B cell (primary cell): ENCODE measurements around the gene PTPRS. TPM values are rescaled to one million over a fixed set of nuclear protein-coding genes. Genes with fewer than 3 reads are reported as not detected.

Source experiments
- ATAC-seq: fragments of 200-7000 bp; cut with Tn5 transposase; one replicate; pipeline ENCODE4 v1.10.0; 2021; ENCODE audit warnings: low read depth, mild to moderate bottlenecking, moderate number of reproducible peaks, moderate library complexity
- CTCF ChIA-PET: fragments of 350-600 bp; sonication (Branson Sonifier 250); formaldehyde crosslinking; loops from one replicate; lab custom pipeline; 2021; ENCODE audit warnings: antibody characterized with exemption, inconsistent platforms; lab: Charles Lee
- POLR2A ChIA-PET: fragments of 350-600 bp; sonication (Branson Sonifier 250); formaldehyde crosslinking; loops from one replicate; lab custom pipeline; 2021; ENCODE audit warnings: antibody characterized with exemption; lab: Charles Lee
- DNase-seq: peaks from one replicate; pipeline ENCODE4 v3.0.0; 2013
- H2AFZ ChIP-seq: 2 replicates; pipeline ENCODE4 v1.6.1; 2012; ENCODE audit warnings: mild to moderate bottlenecking, low read depth, low read length; ENCODE audit not compliant: insufficient read depth, poor library complexity, severe bottlenecking
- H3K27ac ChIP-seq, 2 donors: 1 replicate in 1 of 2; 2 replicates in 1 of 2; pipeline ENCODE4 v1.5.1; 2012 to 2013; ENCODE audit warnings: low read length in 2 of 2, mild to moderate bottlenecking in 2 of 2, moderate library complexity in 1 of 2
- H3K27me3 ChIP-seq, 4 experiments: fragments of 200-600 bp in 1 of 4; sonication (generic) in 1 of 4; replicated peaks in 1 of 4; 1 replicate in 2 of 4; 2 replicates in 2 of 4; pipeline versions ENCODE4 v1.6.1 to v1.7.0; 2013 to 2016; ENCODE audit warnings: low read length in 3 of 4, mild to moderate bottlenecking in 2 of 4, mixed read lengths in 1 of 4, moderate library complexity in 1 of 4; ENCODE audit not compliant: insufficient read depth in 4 of 4, control insufficient read depth in 3 of 4; ENCODE audit errors: control extremely low read depth in 1 of 4
- H3K36me3 ChIP-seq, 2 experiments: replicated peaks in 1 of 2; 1 replicate in 1 of 2; 2 replicates in 1 of 2; pipeline versions ENCODE4 v1.6.1 to v1.7.1; 2013; ENCODE audit warnings: low read length in 1 of 2; ENCODE audit not compliant: insufficient read depth in 2 of 2, control insufficient read depth in 1 of 2; ENCODE audit errors: control extremely low read depth in 1 of 2, extremely low read depth in 1 of 2
- H3K4me1 ChIP-seq, 2 donors: fragments of 200-600 bp in 1 of 2; sonication (generic) in 1 of 2; 1 replicate in 1 of 2; 2 replicates in 1 of 2; pipeline versions ENCODE4 v1.5.1 to v1.6.1; 2013 to 2017; ENCODE audit warnings: low read length in 2 of 2; ENCODE audit not compliant: control insufficient read depth in 2 of 2, insufficient read depth in 2 of 2
- H3K4me2 ChIP-seq: replicated peaks from 2 replicates; pipeline ENCODE3; 2012; ENCODE audit warnings: mild to moderate bottlenecking, low read depth, low read length; ENCODE audit not compliant: poor library complexity, severe bottlenecking
- H3K4me3 ChIP-seq, 5 experiments: fragments of 200-600 bp in 1 of 5; sonication (generic) in 1 of 5; 1 replicate in 3 of 5; 2 replicates in 2 of 5; pipeline versions ENCODE4 v1.5.1 to v1.7.0; 2011 to 2016; ENCODE audit warnings: low read length in 4 of 5, mild to moderate bottlenecking in 4 of 5, low read depth in 2 of 5, control low read depth in 1 of 5, moderate library complexity in 1 of 5; ENCODE audit not compliant: insufficient read depth in 1 of 5; ENCODE audit errors: control extremely low read depth in 1 of 5, extremely low read depth in 1 of 5
- H3K79me2 ChIP-seq: fragments of 200-600 bp; sonication (generic); one replicate; pipeline ENCODE4 v1.6.0; 2016; ENCODE audit warnings: low read length; ENCODE audit not compliant: control insufficient read depth, insufficient read depth
- H3K9ac ChIP-seq: fragments of 200-600 bp; sonication (generic); 2 replicates; pipeline ENCODE4 v1.6.1; 2017; ENCODE audit warnings: mild to moderate bottlenecking, low read length, moderate library complexity
- H3K9me3 ChIP-seq, 3 donors: one replicate each; pipeline versions ENCODE4 v1.6.1 to v1.7.1; 2013; ENCODE audit warnings: low read length in 2 of 3; ENCODE audit not compliant: control insufficient read depth in 2 of 3, insufficient read depth in 1 of 3; ENCODE audit errors: control extremely low read depth in 1 of 3
- H4K20me1 ChIP-seq: 2 replicates; pipeline ENCODE4 v1.6.0; 2012; ENCODE audit warnings: mild to moderate bottlenecking, low read length; ENCODE audit not compliant: insufficient read depth, control insufficient read depth, poor library complexity, severe bottlenecking
- H3K27ac Mint-ChIP-seq: one replicate; pipeline ENCODE4 v1.8.0; 2021; ENCODE audit warnings: mixed read lengths
- H3K27me3 Mint-ChIP-seq: one replicate; pipeline ENCODE4 v1.8.0; 2021; ENCODE audit warnings: mixed read lengths
- H3K4me1 Mint-ChIP-seq: one replicate; pipeline ENCODE4 v1.8.0; 2021; ENCODE audit warnings: mixed read lengths
- H3K4me3 Mint-ChIP-seq: one replicate; pipeline ENCODE4 v1.8.0; 2021; ENCODE audit warnings: mixed read lengths
- H3K9me3 Mint-ChIP-seq: one replicate; pipeline ENCODE4 v1.8.0; 2022; ENCODE audit warnings: mixed read lengths; ENCODE audit not compliant: insufficient read depth
- CTCF ChIP-seq: fragments of 200-600 bp; IDR thresholded peaks from one replicate; pipeline ENCODE4 v1.8.0; 2022; ENCODE audit warnings: antibody characterized with exemption, mild to moderate bottlenecking
- EZH2 ChIP-seq: IDR thresholded peaks from 2 replicates; pipeline ENCODE4 v1.6.1; 2012; ENCODE audit warnings: borderline replicate concordance, low read depth, mild to moderate bottlenecking, moderate library complexity, low read length; ENCODE audit not compliant: insufficient read depth, poor library complexity, severe bottlenecking
- WGBS: methylation state at CpG from one replicate; pipeline ENCODE4 v1.1.5; 2013; ENCODE audit warnings: missing lambda C conversion rate; ENCODE audit not compliant: insufficient coverage; 5-methylcytosine and 5-hydroxymethylcytosine counted together
- intact Hi-C: fragments of 100-400 bp; cut with micrococcal nuclease; formaldehyde crosslinking; loops from one replicate; pipeline ENCODE4 v1.10.0; 2022
- polyA plus RNA-seq: library from polyadenylated mRNA; depleted of rRNA; stranded (reverse); fragments of >200 nt; gene quantifications from 2 replicates; pipeline ENCODE4 v1.2.3, GENCODE V29; 2012
- total RNA-seq, 2 donors: library from RNA; stranded (reverse); fragments of 120-200 nt in 1 of 2; gene quantifications; 1 replicate in 1 of 2; 2 replicates in 1 of 2; pipeline versions ENCODE4 v1.2.3 to v1.2.4, GENCODE V29; 2013 to 2022

PTPRS gene
- total and polyA plus RNA-seq, 2 donors (not counting 1 experiment from before 2014, with no cell fraction given) = 6.5 to 10.0 TPM

GRCh38 chr19:5339198-5339949 lies 1.2 kb downstream of the PTPRS start:
- H3K9ac ChIP-seq = peak overlapping the region; percentile 45
- no peak overlapping the region for H3K27ac ChIP-seq
- peak overlapping the region; percentile 82 for H3K4me3 Mint-ChIP-seq
- H3K27ac Mint-ChIP-seq = no peak overlapping the region
- peak overlapping the region; percentile 10 for H2AFZ ChIP-seq
- no peaks in the 10 kb centered on the region for H3K36me3 ChIP-seq
- H3K79me2 ChIP-seq = no peaks in the 10 kb centered on the region
- H3K27me3 ChIP-seq = peaks cover 0 to 67% (median 37%) of the 10 kb centered on the region in 4 experiments
- intact Hi-C loops = no loop called here
- DNase-seq (peak; percentile 48), ATAC-seq (peak; percentile 9)
- POLR2A ChIA-PET = no interaction called here
- H3K27me3 Mint-ChIP-seq = peaks cover 59% of the 10 kb centered on the region
- H3K4me2 ChIP-seq = peak overlapping the region; percentile 88
- H3K4me1 Mint-ChIP-seq = peaks cover 33% of the 10 kb centered on the region
- CTCF ChIA-PET = no interaction called here
- peak overlapping the region in 3 of 5 experiments; percentile 29 to 61 (median 44) for H3K4me3 ChIP-seq
- H3K9me3 ChIP-seq = peaks cover 0 to 40% (median 0%) of the 10 kb centered on the region in 3 donors
- H3K9me3 Mint-ChIP-seq = no peaks in the 10 kb centered on the region
- TF ChIP-seq EZH2 = no peak
- TF ChIP-seq CTCF = no peak
- 5% methylated on average over 21 of the region's 39 CpGs for WGBS
- H4K20me1 ChIP-seq = no peaks in the 10 kb centered on the region
- H3K4me1 ChIP-seq = peaks cover 38% of the 10 kb centered on the region in 2 donors

- H3K36me3 ChIP-seq = no peaks in the 10 kb centered on the region
- intact Hi-C loops = no loop called here
- Mint-ChIP-seq H3K4me1 (peaks cover 33% of the 10 kb centered on the region), H3K27me3 (peaks cover 62% of the 10 kb centered on the region), H3K27ac (no peak overlapping the region), H3K4me3 (peak overlapping the region; percentile 82), H3K9me3 (no peaks in the 10 kb centered on the region)
- H3K27me3 ChIP-seq = peaks cover 0 to 71% (median 41%) of the 10 kb centered on the region in 4 experiments
- no peak for TF ChIP-seq EZH2
- TF ChIP-seq CTCF = no peak
- no peaks in the 10 kb centered on the region for H4K20me1 ChIP-seq
- peak; percentile 49 for DNase-seq
- no peak for ATAC-seq
- H3K9me3 ChIP-seq = peaks cover 0 to 44% (median 0%) of the 10 kb centered on the region in 3 donors
- peak overlapping the region; percentile 45 for H3K9ac ChIP-seq
- WGBS = 4% methylated on average over 28 of the region's 29 CpGs
- no peaks in the 10 kb centered on the region for H3K79me2 ChIP-seq
- H3K4me2 ChIP-seq = peak overlapping the region; percentile 88
- peak overlapping the region; percentile 10 for H2AFZ ChIP-seq
- H3K27ac ChIP-seq = no peak overlapping the region
- POLR2A ChIA-PET = interaction anchor here (0.6 kb wide), 2 partner anchors 130 to 565 kb away, joined by 5 to 10 read pairs; no protein-coding TSS in a partner anchor
- peak overlapping the region in 1 of 5 experiments; percentile 61 for H3K4me3 ChIP-seq
- CTCF ChIA-PET = no interaction called here
- peaks cover 38% of the 10 kb centered on the region in 2 donors for H3K4me1 ChIP-seq
Measured at GRCh38 chr19:5338656-5339197, 1.9 kb downstream of the PTPRS start.
